Measurements from ENCODE around the gene ARRDC3.

The ARRDC3 gene

DNA sequence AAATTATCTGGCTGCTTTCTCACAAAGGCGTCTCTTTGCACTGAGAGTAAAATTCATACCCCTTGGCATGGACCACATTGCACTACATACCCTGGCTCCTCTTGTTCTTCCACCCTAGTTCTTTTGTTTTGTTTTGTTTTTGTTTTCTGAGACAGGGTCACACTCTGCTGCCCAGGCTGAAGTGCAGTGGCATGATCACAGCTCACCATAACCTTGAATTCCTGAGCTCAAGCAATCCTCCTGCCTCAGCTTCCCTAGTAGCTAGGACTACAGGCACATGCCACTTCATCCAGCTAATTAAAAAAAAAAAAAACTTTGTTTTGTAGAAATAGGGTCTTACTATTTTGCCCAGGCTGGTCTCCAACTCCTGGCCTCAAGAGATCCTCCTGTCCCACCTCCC is 51.4 kb downstream of the ARRDC3 start (continued):
- TF ChIP-seq, protein P1, sequence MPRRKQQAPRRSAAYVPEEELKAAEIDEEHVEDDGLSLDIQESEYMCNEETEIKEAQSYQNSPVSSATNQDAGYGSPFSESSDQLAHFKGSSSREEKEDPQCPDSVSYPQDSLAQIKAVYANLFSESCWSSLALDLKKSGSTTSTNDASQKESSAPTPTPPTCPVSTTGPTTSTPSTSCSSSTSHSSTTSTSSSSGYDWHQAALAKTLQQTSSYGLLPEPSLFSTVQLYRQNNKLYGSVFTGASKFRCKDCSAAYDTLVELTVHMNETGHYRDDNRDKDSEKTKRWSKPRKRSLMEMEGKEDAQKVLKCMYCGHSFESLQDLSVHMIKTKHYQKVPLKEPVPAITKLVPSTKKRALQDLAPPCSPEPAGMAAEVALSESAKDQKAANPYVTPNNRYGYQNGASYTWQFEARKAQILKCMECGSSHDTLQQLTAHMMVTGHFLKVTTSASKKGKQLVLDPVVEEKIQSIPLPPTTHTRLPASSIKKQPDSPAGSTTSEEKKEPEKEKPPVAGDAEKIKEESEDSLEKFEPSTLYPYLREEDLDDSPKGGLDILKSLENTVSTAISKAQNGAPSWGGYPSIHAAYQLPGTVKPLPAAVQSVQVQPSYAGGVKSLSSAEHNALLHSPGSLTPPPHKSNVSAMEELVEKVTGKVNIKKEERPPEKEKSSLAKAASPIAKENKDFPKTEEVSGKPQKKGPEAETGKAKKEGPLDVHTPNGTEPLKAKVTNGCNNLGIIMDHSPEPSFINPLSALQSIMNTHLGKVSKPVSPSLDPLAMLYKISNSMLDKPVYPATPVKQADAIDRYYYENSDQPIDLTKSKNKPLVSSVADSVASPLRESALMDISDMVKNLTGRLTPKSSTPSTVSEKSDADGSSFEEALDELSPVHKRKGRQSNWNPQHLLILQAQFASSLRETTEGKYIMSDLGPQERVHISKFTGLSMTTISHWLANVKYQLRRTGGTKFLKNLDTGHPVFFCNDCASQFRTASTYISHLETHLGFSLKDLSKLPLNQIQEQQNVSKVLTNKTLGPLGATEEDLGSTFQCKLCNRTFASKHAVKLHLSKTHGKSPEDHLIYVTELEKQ (tag by site-specific recombination; IDR thresholded peaks at IDR 0.05; ENCODE audit: borderline replicate concordance), result no peak
- TF ChIP-seq ZNF391 (tag by site-specific recombination; IDR thresholded peaks at IDR 0.05; ENCODE audit: borderline replicate concordance, low read depth), result no peak
- no peak for TF ChIP-seq ZNF747 (tag by site-specific recombination; IDR thresholded peaks at IDR 0.05)
- TF ChIP-seq, protein P2, sequence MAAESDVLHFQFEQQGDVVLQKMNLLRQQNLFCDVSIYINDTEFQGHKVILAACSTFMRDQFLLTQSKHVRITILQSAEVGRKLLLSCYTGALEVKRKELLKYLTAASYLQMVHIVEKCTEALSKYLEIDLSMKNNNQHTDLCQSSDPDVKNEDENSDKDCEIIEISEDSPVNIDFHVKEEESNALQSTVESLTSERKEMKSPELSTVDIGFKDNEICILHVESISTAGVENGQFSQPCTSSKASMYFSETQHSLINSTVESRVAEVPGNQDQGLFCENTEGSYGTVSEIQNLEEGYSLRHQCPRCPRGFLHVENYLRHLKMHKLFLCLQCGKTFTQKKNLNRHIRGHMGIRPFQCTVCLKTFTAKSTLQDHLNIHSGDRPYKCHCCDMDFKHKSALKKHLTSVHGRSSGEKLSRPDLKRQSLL (tag by site-specific recombination; IDR thresholded peaks at IDR 0.05), result no peak
- TF ChIP-seq REPIN1 (tag by site-specific recombination; IDR thresholded peaks at IDR 0.05; ENCODE audit: low read depth), result no peak

DNA sequence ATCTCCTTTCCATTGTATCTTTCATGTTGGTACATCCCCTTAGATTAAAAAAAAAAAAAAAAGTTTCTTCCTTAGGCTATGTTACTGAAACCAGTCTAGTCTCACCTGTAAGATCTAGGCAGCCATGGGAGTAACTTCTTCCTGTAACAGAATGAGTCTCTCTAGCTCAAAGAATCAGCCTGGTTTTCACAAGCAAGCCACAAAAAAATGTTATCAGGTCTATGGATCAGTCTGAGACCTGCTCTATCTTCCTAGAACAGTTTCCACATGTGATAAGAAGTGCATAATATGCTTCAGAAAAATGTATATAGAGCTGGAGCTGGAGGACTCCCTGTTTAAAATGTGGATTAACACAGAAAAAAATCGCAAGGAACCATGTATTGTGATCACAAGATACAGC is 53.8 kb downstream of the ARRDC3 start:
- TF ChIP-seq, protein P3, sequence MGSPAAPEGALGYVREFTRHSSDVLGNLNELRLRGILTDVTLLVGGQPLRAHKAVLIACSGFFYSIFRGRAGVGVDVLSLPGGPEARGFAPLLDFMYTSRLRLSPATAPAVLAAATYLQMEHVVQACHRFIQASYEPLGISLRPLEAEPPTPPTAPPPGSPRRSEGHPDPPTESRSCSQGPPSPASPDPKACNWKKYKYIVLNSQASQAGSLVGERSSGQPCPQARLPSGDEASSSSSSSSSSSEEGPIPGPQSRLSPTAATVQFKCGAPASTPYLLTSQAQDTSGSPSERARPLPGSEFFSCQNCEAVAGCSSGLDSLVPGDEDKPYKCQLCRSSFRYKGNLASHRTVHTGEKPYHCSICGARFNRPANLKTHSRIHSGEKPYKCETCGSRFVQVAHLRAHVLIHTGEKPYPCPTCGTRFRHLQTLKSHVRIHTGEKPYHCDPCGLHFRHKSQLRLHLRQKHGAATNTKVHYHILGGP (tag by site-specific recombination; IDR thresholded peaks at IDR 0.05), result no peak
- TF ChIP-seq HOXD13 (CRISPR knock-in tag; IDR thresholded peaks at IDR 0.05; ENCODE audit: borderline replicate concordance) (no peak), BCL11B (tag by site-specific recombination; IDR thresholded peaks at IDR 0.05; ENCODE audit: low read depth) (no peak), WT1 (tag by site-specific recombination; IDR thresholded peaks at IDR 0.05) (no peak), MYNN (tag by site-specific recombination; IDR thresholded peaks at IDR 0.05; ENCODE audit: borderline replicate concordance) (no peak), ZNF341 (tag by site-specific recombination; IDR thresholded peaks at IDR 0.05; ENCODE audit: low read depth) (no peak), ZNF768 (tag by site-specific recombination; IDR thresholded peaks at IDR 0.05) (no peak), SETDB1 (IDR thresholded peaks at IDR 0.05; ENCODE audit: insufficient read length, low read length) (no peak), ZSCAN23 (tag by site-specific recombination; IDR thresholded peaks at IDR 0.05) (no peak), OSR2 (tag by site-specific recombination; IDR thresholded peaks at IDR 0.05) (no peak), ZNF707 (tag by site-specific recombination; IDR thresholded peaks at IDR 0.05) (no peak), ZNF791 (tag by site-specific recombination; IDR thresholded peaks at IDR 0.05) (no peak), ZNF266 (tag by site-specific recombination; IDR thresholded peaks at IDR 0.05; ENCODE audit: low read depth) (no peak), ZNF664 (tag by site-specific recombination; IDR thresholded peaks at IDR 0.05) (no peak)
- TF ChIP-seq, protein P4, sequence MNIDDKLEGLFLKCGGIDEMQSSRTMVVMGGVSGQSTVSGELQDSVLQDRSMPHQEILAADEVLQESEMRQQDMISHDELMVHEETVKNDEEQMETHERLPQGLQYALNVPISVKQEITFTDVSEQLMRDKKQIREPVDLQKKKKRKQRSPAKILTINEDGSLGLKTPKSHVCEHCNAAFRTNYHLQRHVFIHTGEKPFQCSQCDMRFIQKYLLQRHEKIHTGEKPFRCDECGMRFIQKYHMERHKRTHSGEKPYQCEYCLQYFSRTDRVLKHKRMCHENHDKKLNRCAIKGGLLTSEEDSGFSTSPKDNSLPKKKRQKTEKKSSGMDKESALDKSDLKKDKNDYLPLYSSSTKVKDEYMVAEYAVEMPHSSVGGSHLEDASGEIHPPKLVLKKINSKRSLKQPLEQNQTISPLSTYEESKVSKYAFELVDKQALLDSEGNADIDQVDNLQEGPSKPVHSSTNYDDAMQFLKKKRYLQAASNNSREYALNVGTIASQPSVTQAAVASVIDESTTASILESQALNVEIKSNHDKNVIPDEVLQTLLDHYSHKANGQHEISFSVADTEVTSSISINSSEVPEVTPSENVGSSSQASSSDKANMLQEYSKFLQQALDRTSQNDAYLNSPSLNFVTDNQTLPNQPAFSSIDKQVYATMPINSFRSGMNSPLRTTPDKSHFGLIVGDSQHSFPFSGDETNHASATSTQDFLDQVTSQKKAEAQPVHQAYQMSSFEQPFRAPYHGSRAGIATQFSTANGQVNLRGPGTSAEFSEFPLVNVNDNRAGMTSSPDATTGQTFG (tag by site-specific recombination; IDR thresholded peaks at IDR 0.05; ENCODE audit: borderline replicate concordance), result no peak
- TF ChIP-seq, protein P5, sequence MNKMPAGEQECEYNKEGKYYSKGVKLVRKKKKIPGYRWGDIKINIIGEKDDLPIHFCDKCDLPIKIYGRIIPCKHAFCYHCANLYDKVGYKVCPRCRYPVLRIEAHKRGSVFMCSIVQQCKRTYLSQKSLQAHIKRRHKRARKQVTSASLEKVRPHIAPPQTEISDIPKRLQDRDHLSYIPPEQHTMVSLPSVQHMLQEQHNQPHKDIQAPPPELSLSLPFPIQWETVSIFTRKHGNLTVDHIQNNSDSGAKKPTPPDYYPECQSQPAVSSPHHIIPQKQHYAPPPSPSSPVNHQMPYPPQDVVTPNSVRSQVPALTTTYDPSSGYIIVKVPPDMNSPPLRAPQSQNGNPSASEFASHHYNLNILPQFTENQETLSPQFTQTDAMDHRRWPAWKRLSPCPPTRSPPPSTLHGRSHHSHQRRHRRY (tag by site-specific recombination; IDR thresholded peaks at IDR 0.05), result no peak
- no peaks in the 10 kb centered on the region for H3K36me3 ChIP-seq (ENCODE audit: control insufficient read depth in 2 of 2, insufficient read depth in 1 of 2, low read length in 2 of 2)
- no peak overlapping the region for H3K4me3 ChIP-seq (ENCODE audit: low read depth, low read length)
- peaks cover 6% of the 10 kb centered on the region; the same call in 1 of the 2 replicates for H3K4me1 ChIP-seq (ENCODE audit: control insufficient read depth, insufficient read depth, low read length)
- POLR2A ChIA-PET, result interaction anchor here (0.7 to 1.0 kb wide), 2 partner anchors 12 to 51 kb away, joined by 3 read pairs; no protein-coding TSS in a partner anchor
- CTCF ChIA-PET, result interaction anchor here (0.7 to 1.5 kb wide), 2 partner anchors 49 to 102 kb away, joined by 3 to 4 read pairs; no protein-coding TSS in a partner anchor
- H3K9me3 ChIP-seq (ENCODE audit: control insufficient read depth, insufficient read depth, low read depth, low read length), result no peaks in the 10 kb centered on the region
- H3K27ac ChIP-seq (ENCODE audit: extremely low read depth, low read depth, low read length), result no peak overlapping the region

Data from HEK293 (cell line).